ENCODE data around the gene CFAP92. TPM values are rescaled to one million over a fixed set of nuclear protein-coding genes. Genes with fewer than 3 reads are reported as not detected.
A peak's percentile ranks its signal among the peaks of the same experiment; 100 is the strongest.

The CFAP92 gene
- total RNA-seq, 1 experiment from 2014 or later = 0.92 TPM

DNA sequence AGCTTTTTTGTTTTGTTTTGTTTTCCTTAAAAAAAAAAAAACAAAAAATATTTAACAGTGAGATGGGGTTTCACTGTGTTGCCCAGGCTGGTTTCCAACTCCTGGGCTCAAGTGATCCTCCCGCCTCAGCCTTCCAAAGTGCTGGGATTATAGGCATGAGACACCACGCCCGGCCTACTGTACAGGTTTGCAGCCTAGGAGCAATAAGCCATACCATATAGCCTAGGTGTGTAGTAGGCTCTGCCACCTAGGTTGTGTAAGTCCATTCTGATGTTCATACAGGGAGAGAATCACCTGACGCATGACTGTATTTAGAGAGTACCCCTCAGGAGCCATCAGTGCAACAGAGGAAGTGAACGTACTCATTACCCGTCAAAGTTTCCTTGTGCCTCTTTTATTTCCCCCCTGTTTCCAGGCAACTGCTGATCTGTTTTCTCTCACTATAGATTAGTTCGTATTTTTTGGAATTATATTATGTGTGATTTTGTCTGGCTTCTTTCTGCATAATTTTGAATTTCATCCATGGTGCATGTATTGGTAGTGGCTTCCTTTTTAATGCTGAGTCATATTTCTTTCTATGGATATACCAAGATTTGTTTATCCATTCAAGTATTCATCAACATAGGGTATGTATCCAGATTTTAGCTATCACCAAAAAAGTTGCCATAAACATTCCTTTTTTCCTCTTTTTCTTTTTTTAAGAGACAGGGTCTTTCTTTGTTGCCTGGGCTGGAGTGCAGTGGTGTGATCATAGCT, 104.6 kb downstream of the CFAP92 start:
- Histone ChIP-seq H3K79me1 (ENCODE audit: insufficient read depth, low read depth, low read length, poor library complexity, severe bottlenecking) (no peaks in the 10 kb centered on the region), H2AK5ac (ENCODE audit: insufficient read length, low read length) (no peak overlapping the region), H2AFZ (ENCODE audit: low read length) (no peak overlapping the region), H2BK12ac (ENCODE audit: insufficient read length, low read depth, low read length) (no peak overlapping the region), H3K4ac (ENCODE audit: low read depth, low read length) (no peak overlapping the region), H3K9me3 (ENCODE audit: control insufficient read depth, low read depth, low read length) (no peaks in the 10 kb centered on the region), H3K4me1 (ENCODE audit: insufficient read depth, low read length) (no peaks in the 10 kb centered on the region), H3K23me2 (ENCODE audit: insufficient read length, low read depth, low read length, poor library complexity, severe bottlenecking) (no peaks in the 10 kb centered on the region), H4K8ac (replicated peaks; ENCODE audit: insufficient read length, low read depth, low read length) (no peak overlapping the region), H4K5ac (ENCODE audit: insufficient read length, low read depth, low read length) (no peak overlapping the region), H3K18ac (ENCODE audit: insufficient read length, low read depth, low read length) (no peak overlapping the region), H4K20me1 (ENCODE audit: control insufficient read depth, insufficient read depth, insufficient read length) (no peaks in the 10 kb centered on the region), H3K14ac (ENCODE audit: insufficient read depth, low read length) (no peak overlapping the region), H4K91ac (ENCODE audit: insufficient read length, low read depth, low read length) (no peak overlapping the region), H3K27ac (ENCODE audit: insufficient read length, low read depth, low read length) (no peak overlapping the region), H2BK5ac (ENCODE audit: insufficient read length, low read length) (no peak overlapping the region), H3K4me2 (ENCODE audit: insufficient read depth, insufficient read length, low read length) (no peak overlapping the region), H3K23ac (ENCODE audit: insufficient read length, low read depth, low read length) (no peak overlapping the region), H3K9ac (ENCODE audit: extremely low read depth, insufficient read length, low read length) (no peak overlapping the region), H3K79me2 (ENCODE audit: insufficient read depth, low read length) (0 out of 2 replicates have a peak, but pooled peaks cover 1% of the 10 kb centered on the region), H3T11ph (ENCODE audit: low read length) (no peak overlapping the region), H3K27me3 (ENCODE audit: insufficient read depth, low read length) (no peaks in the 10 kb centered on the region), H2BK20ac (ENCODE audit: low read depth, low read length, poor library complexity, severe bottlenecking) (no peak overlapping the region), H2BK120ac (ENCODE audit: low read depth, low read length, poor library complexity, severe bottlenecking) (no peak overlapping the region), H3K56ac (ENCODE audit: insufficient read length, low read depth, low read length) (no peak overlapping the region), H2BK15ac (ENCODE audit: low read depth, low read length) (no peak overlapping the region)
- DNase-seq = no peak
- peak overlapping the region in 2 of 3 experiments; percentile 73 to 86; a peak in 2 of 7 replicates for H3K27ac Mint-ChIP-seq
- peaks cover 8 to 33% (median 23%) of the 10 kb centered on the region in 3 experiments for H3K36me3 Mint-ChIP-seq (ENCODE audit: insufficient read depth in 1 of 3, low read depth in 3 of 3)
- H3K9me3 Mint-ChIP-seq = no peaks in the 10 kb centered on the region
- H3K4me3 Mint-ChIP-seq = no peak overlapping the region
- TF ChIP-seq, protein P1, sequence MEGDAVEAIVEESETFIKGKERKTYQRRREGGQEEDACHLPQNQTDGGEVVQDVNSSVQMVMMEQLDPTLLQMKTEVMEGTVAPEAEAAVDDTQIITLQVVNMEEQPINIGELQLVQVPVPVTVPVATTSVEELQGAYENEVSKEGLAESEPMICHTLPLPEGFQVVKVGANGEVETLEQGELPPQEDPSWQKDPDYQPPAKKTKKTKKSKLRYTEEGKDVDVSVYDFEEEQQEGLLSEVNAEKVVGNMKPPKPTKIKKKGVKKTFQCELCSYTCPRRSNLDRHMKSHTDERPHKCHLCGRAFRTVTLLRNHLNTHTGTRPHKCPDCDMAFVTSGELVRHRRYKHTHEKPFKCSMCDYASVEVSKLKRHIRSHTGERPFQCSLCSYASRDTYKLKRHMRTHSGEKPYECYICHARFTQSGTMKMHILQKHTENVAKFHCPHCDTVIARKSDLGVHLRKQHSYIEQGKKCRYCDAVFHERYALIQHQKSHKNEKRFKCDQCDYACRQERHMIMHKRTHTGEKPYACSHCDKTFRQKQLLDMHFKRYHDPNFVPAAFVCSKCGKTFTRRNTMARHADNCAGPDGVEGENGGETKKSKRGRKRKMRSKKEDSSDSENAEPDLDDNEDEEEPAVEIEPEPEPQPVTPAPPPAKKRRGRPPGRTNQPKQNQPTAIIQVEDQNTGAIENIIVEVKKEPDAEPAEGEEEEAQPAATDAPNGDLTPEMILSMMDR (conservative IDR thresholded peaks at IDR 0.05) = no peak
- H3K4me1 Mint-ChIP-seq = no peaks in the 10 kb centered on the region
- no CpG with 5 or more reads among the region's 7 CpGs for WGBS (ENCODE audit: extremely low coverage, insufficient read length, low lambda C conversion rate)
- H3K27me3 Mint-ChIP-seq (ENCODE audit: low read depth) = no peaks in the 10 kb centered on the region
